Esophagus muscularis mucosa (tissue), 4 donors: Measurements from ENCODE around the gene TOMM70. TPM values are rescaled to one million over a fixed set of nuclear protein-coding genes. Genes with fewer than 3 reads are reported as not detected.

ENCODE experiments used
- DNase-seq: peaks from one replicate; pipeline ENCODE4 v3.0.0-alpha.2; 2017; ENCODE audit errors: extremely low spot score
- H3K27ac ChIP-seq, 4 donors: fragments of 200-600 bp; sonication (generic); replicated peaks in 1 of 4; 1 replicate in 3 of 4; 2 replicates in 1 of 4; pipeline ENCODE4 v1.5.1; 2016 to 2019; ENCODE audit warnings: mild to moderate bottlenecking in 1 of 4
- H3K27me3 ChIP-seq, 4 donors: fragments of 200-600 bp; sonication (generic); one replicate each; pipeline versions ENCODE4 v1.5.1 to v1.6.0; 2016 to 2019
- H3K36me3 ChIP-seq, 4 donors: fragments of 200-600 bp; sonication (generic); one replicate each; pipeline ENCODE4 v1.5.1; 2016 to 2019
- H3K4me1 ChIP-seq, 4 donors: fragments of 200-600 bp; sonication (generic); one replicate each; pipeline ENCODE4 v1.5.1; 2016 to 2019
- H3K4me3 ChIP-seq, 4 donors: fragments of 200-600 bp; sonication (generic); 1 replicate in 2 of 4; 2 replicates in 2 of 4; pipeline ENCODE4 v1.5.1; 2016 to 2019; ENCODE audit warnings: mild to moderate bottlenecking in 4 of 4, moderate library complexity in 1 of 4
- H3K9me3 ChIP-seq, 4 donors: fragments of 200-600 bp; sonication (generic); 1 replicate in 3 of 4; 2 replicates in 1 of 4; pipeline ENCODE4 v1.5.1; 2016 to 2019
- CTCF ChIP-seq, 3 experiments: fragments of 200-600 bp in 2 of 3; fragments of 450-650 bp in 1 of 3; sonication (generic) in 2 of 3; IDR thresholded peaks; one replicate each; pipeline ENCODE4 v1.5.1; 2017 to 2019; ENCODE audit warnings: antibody characterized with exemption in 3 of 3, mild to moderate bottlenecking in 2 of 3, moderate library complexity in 1 of 3
- EP300 ChIP-seq: sonication (generic); formaldehyde crosslinking; IDR thresholded peaks from one replicate; pipeline ENCODE4 v1.6.1; 2017; ENCODE audit warnings: antibody characterized with exemption
- POLR2A ChIP-seq: fragments of 450-650 bp; IDR thresholded peaks from one replicate; pipeline ENCODE4 v1.6.1; 2017; ENCODE audit warnings: antibody characterized with exemption, moderate library complexity, mild to moderate bottlenecking, low read depth
- POLR2AphosphoS5 ChIP-seq, 2 donors: sonication (generic); formaldehyde crosslinking; IDR thresholded peaks; one replicate each; pipeline ENCODE4 v1.6.1; 2017; ENCODE audit warnings: antibody characterized with exemption in 2 of 2
- WGBS: methylation state at CpG from one replicate; pipeline ENCODE4 v1.1.5; 2018; 5-methylcytosine and 5-hydroxymethylcytosine counted together
- intact Hi-C: fragments of 100-400 bp; cut with DNase I; formaldehyde crosslinking; loops from one replicate; pipeline ENCODE4 v1.15.1; 2023
- total RNA-seq, 4 donors: library from RNA; depleted of rRNA; stranded (reverse); fragments of >200 nt; gene quantifications; one replicate each; pipeline versions ENCODE4 v1.1.0 to v1.2.1, GENCODE V29; 2016

Gene TOMM70
- total RNA-seq, 4 donors from 2014 or later, result 43.4 to 50.6 (median 46.4) TPM

- peaks cover 38 to 56% (median 53%) of the 10 kb centered on the region in 4 donors for H3K4me1 ChIP-seq
- TF ChIP-seq CTCF (IDR thresholded peaks at IDR 0.05) (no peak), EP300 (no peak), POLR2AphosphoS5 (IDR thresholded peaks at IDR 0.05) (no peak), POLR2A (no peak)
- DNase-seq, result peak; percentile 91
- WGBS, result under 1% methylated on average over 22 of the region's 23 CpGs
- intact Hi-C loops, result loop anchor here (5.0 kb wide), 1 partner anchor 584 kb away; the partner anchor contains the start of gene CMSS1
- H3K4me3 ChIP-seq, result peak overlapping the region; percentile 73 to 99 (median 92)
- no peaks in the 10 kb centered on the region for H3K36me3 ChIP-seq
- H3K27ac ChIP-seq, result peak overlapping the region; percentile 88 to 97 (median 92)
- no peaks in the 10 kb centered on the region for H3K27me3 ChIP-seq
- no peaks in the 10 kb centered on the region for H3K9me3 ChIP-seq
These were observed 769 bp upstream of the TOMM70 start for GRCh38 chr3:100401674-100402041.

- DNase-seq, result no peak
- Histone ChIP-seq H3K27ac (peak overlapping the region; percentile 88 to 97 (median 92)), H3K36me3 (no peaks in the 10 kb centered on the region), H3K27me3 (no peaks in the 10 kb centered on the region), H3K4me1 (peaks cover 44 to 68% (median 58%) of the 10 kb centered on the region in 4 donors), H3K9me3 (no peaks in the 10 kb centered on the region), H3K4me3 (peak overlapping the region; percentile 73 to 99 (median 92))
- TF ChIP-seq EP300 (no peak), POLR2AphosphoS5 (IDR thresholded peaks at IDR 0.05) (no peak), CTCF (IDR thresholded peaks at IDR 0.05) (no peak), POLR2A (no peak)
- intact Hi-C loops, result loop anchor here (5.0 kb wide), 1 partner anchor 583 kb away; the partner anchor contains the start of gene CMSS1
- WGBS, result 0% methylated on average over 7 of the region's 22 CpGs
These were observed 490 bp downstream of the TOMM70 start for GRCh38 chr3:100400419-100400779.

- no peaks in the 10 kb centered on the region for H3K9me3 ChIP-seq
- no peaks in the 10 kb centered on the region for H3K36me3 ChIP-seq
- H3K4me1 ChIP-seq, result peaks cover 44 to 70% (median 58%) of the 10 kb centered on the region in 4 donors
- peak overlapping the region; percentile 73 to 99 (median 92) for H3K4me3 ChIP-seq
- H3K27ac ChIP-seq, result peak overlapping the region in 3 of 4 donors; percentile 88 to 94 (median 89)
- no peak for DNase-seq
- H3K27me3 ChIP-seq, result no peaks in the 10 kb centered on the region
- intact Hi-C loops, result loop anchor here (5.0 kb wide), 1 partner anchor 582 kb away; the partner anchor contains the start of gene CMSS1
- WGBS, result 49% methylated on average over 9 of the region's 9 CpGs
- no peak for TF ChIP-seq EP300
These were observed 1.4 kb downstream of the TOMM70 start for GRCh38 chr3:100399341-100400071.

- intact Hi-C loops, result no loop called here
- Histone ChIP-seq H3K27ac (no peak overlapping the region), H3K27me3 (no peaks in the 10 kb centered on the region), H3K36me3 (no peaks in the 10 kb centered on the region), H3K4me1 (peaks cover 30 to 47% (median 41%) of the 10 kb centered on the region in 4 donors), H3K4me3 (no peak overlapping the region), H3K9me3 (no peaks in the 10 kb centered on the region)
- WGBS, result 88% methylated on average over 2 of the region's 2 CpGs
- no peak for DNase-seq
- TF ChIP-seq POLR2A, result no peak
- TF ChIP-seq CTCF (IDR thresholded peaks at IDR 0.05), result no peak
- no peak for TF ChIP-seq POLR2AphosphoS5 (IDR thresholded peaks at IDR 0.05)
- TF ChIP-seq EP300, result no peak
These were observed 3.9 kb downstream of the TOMM70 start for GRCh38 chr3:100396967-100397366.

GRCh38 chr3:100395679-100396431 is 5.0 kb downstream of the TOMM70 start:
- no peak for DNase-seq
- Histone ChIP-seq H3K27me3 (no peaks in the 10 kb centered on the region), H3K27ac (no peak overlapping the region), H3K9me3 (no peaks in the 10 kb centered on the region), H3K36me3 (no peaks in the 10 kb centered on the region), H3K4me1 (peaks cover 30 to 48% (median 42%) of the 10 kb centered on the region in 4 donors), H3K4me3 (no peak overlapping the region)
- intact Hi-C loops, result no loop called here
- no peak for TF ChIP-seq POLR2A
- no peak for TF ChIP-seq CTCF (IDR thresholded peaks at IDR 0.05)
- TF ChIP-seq POLR2AphosphoS5 (IDR thresholded peaks at IDR 0.05), result no peak
- TF ChIP-seq EP300, result no peak
- WGBS, result 71% methylated on average over 2 of the region's 2 CpGs
